GM18498 (cell line): Measurements from ENCODE around the gene KRTAP10-8.
"Not testable (repeated sequence)": the region's sequence is repeated elsewhere in the genome, so short reads cannot be mapped to it uniquely, and the experiment has no call there.

Experiments
- ATAC-seq: cut with Tn5 transposase; IDR thresholded peaks from one replicate; pipeline ENCODE4 v1.9.1; 2021; ENCODE audit warnings: mild to moderate bottlenecking, moderate library complexity; ENCODE audit not compliant: unreplicated experiment

The KRTAP10-8 gene

GRCh38 chr21:44598061-44598460 is 13.8 kb upstream of the KRTAP10-8 start:
- no peak for ATAC-seq

- no peak for ATAC-seq
Measured at GRCh38 chr21:44599264-44600029, 12.4 kb upstream of the KRTAP10-8 start.

DNA sequence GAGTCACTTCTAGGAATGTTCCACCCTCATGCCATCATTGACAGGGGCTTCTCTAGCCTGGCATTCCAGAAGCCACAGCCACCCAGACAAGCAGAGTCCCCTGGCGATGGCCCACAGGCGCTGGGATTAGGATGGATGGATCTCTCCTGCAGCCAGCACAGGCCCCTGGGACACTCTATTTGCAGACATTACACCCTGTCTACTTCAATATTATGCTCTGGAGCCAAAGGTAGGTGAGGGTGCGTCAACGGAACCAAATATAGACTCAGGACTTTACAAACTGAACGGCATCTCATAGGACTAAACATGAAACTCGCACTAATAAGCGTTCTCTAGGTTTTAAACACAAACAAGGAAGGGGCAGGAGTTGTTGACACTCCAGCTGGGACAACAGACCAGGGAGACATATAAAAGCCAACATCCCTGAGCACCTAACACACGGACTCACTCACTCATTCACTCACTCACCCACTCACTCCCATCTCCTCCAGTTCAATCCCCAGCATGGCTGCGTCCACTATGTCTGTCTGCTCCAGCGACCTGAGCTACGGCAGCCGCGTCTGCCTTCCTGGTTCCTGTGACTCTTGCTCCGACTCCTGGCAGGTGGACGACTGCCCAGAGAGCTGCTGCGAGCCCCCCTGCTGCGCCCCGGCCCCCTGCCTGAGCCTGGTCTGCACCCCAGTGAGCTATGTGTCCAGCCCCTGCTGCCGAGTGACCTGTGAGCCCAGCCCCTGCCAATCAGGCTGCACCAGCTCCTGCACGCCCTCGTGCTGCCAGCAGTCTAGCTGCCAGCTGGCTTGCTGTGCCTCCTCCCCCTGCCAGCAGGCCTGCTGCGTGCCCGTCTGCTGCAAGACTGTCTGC is 11.5 kb upstream of the KRTAP10-8 start, which contains the start of gene KRTAP10-7:
TSS of gene KRTAP10-7 (plus strand) at position 480 of the 861 bp plus-strand sequence. CDS start at position 505, 25 bp downstream.
- ATAC-seq: not testable (repeated sequence)

DNA sequence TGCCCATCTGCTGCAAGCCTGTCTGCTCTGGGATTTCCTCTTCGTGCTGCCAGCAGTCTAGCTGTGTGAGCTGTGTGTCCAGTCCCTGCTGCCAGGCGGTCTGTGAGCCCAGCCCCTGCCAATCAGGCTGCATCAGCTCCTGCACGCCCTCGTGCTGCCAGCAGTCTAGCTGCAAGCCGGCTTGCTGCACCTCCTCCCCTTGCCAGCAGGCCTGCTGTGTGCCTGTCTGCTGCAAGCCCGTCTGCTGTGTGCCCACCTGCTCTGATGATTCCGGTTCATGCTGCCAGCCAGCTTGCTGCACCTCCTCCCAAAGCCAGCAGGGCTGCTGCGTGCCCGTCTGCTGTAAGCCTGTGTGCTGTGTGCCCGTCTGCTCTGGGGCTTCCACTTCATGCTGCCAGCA is 10.8 kb upstream of the KRTAP10-8 start:
- not testable (repeated sequence) for ATAC-seq

DNA sequence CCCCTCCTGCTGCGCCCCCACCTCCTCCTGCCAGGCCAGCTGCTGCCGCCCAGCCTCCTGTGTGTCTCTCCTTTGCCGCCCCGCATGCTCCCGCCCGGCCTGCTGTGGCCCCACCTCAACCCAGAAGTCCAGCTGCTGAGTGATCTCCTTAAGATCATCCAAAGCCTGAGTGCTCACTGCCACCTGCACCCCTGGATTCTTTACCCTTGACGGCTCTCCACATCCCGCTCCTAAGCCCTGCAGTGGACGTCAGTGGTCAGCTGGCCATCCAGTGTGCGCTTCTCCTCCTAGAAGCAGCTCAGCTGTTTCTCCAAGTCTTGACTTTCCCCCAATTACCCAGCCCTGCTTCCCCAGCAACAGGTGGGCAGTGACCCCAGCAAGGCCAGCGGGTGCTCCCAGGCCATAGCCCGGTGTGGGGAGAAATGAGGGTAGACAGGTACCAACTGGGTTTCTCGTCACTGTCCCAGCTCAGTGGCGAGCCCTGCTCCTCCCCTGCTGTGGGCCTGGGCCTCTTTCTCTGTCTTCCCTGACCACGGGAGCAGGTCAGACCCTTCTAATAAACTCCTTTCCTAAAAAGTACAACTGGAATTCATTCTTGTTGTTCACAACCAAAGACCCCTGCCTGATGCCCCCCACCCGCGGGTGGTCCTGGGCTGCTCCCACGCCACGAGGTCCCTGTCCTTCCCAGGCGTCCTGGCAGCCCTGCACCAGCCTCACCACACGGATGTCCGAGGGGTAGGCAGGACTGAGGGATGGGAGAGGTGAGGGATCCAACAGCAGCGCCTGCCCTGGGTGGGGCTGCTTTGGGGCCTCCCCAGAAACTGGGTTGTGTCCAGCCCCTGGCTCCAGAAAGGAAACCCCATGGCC is 10.1 kb upstream of the KRTAP10-8 start:
- no peak for ATAC-seq

GRCh38 chr21:44602463-44602850 is 9.4 kb upstream of the KRTAP10-8 start:
- ATAC-seq: no peak

- no peak for ATAC-seq
Measured at GRCh38 chr21:44603109-44603875, 8.6 kb upstream of the KRTAP10-8 start.

DNA sequence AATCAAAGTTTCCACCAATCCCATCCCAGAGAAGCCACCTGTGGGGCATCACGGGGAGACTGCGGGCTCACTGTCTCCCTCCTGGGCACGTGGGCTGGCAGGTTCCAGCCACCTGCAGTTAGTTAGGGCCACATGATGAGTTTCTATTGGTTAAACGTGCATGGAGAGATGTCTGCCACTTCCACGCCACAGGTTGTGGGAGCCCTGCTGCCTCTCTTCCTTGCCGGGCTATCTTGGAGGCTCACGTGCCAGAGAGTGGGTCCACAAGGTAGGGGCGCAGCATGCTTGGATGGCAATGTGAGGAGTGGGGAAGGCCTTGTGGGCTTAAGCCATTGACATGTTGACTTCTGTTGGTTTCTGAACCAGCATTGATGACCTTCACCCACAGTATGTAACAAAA is 8.0 kb upstream of the KRTAP10-8 start:
- ATAC-seq: no peak

GRCh38 chr21:44606495-44606894 is 5.4 kb upstream of the KRTAP10-8 start:
- ATAC-seq: no peak

DNA sequence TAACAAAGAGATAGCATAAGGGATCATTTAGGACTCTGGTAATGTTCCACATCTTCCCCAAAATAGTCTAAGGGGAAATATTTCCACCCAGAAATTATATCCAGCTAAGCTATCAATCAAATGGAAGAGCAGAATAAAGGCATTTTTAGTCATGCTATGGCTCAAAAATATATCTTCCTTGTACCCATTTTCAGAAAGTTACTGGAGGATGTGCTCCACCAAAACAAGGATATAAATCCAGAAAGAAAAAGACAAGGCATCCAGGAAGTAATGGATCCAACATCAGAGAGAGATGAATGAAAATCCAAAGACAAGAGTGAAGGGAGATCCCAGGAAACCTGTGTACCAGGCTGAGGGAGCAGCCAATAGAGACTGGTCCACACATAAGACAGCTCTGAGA is 2.7 kb upstream of the KRTAP10-8 start:
- no peak for ATAC-seq

- ATAC-seq: not testable (repeated sequence)
Measured at GRCh38 chr21:44610157-44610843, 1.6 kb upstream of the KRTAP10-8 start.

DNA sequence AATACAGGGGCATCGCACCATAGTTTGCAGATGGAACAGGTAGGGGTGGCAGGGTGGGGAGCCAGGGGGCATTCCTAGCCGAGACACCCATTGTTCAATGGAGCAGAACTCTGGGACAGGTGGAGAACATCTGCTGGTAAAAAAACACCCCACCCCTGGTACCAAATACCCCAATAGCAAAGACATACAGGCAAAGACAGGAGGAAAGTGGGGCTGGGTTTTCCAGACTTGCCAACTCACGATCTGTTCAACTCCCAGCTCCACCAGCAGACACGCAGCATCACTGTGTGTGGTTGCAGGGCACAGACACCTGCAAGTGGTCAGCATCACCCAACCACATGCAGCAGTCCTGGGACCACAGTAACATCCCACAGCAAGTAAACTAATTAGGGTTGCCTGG is 328 bp upstream of the KRTAP10-8 start:
- ATAC-seq: no peak

DNA sequence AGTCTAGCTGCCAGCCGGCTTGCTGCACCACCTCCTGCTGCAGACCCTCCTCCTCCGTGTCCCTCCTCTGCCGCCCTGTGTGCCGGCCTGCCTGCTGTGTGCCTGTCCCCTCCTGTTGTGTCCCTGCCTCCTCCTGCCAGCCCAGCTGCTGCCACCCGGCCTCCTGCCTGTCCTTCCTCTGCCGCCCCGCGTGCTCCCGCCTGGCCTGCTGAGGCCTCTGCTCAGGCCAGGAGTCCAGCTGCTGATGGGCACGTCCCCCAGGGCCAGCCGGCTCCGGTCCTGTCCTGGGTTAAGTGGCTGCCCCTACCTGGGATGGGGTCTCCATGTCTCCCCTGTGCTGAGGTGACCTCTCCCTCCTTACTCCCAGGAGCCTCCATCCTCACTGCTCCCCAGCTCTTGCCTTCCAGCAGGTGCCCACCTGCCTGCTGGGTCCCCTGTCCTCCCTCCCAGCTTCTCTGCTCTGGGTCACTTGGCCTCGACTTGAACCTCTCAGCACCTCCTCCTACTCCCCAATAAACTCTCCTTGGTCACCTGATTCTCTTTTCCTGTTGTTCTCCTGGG is 870 bp downstream of the KRTAP10-8 start:
- ATAC-seq: no peak

DNA sequence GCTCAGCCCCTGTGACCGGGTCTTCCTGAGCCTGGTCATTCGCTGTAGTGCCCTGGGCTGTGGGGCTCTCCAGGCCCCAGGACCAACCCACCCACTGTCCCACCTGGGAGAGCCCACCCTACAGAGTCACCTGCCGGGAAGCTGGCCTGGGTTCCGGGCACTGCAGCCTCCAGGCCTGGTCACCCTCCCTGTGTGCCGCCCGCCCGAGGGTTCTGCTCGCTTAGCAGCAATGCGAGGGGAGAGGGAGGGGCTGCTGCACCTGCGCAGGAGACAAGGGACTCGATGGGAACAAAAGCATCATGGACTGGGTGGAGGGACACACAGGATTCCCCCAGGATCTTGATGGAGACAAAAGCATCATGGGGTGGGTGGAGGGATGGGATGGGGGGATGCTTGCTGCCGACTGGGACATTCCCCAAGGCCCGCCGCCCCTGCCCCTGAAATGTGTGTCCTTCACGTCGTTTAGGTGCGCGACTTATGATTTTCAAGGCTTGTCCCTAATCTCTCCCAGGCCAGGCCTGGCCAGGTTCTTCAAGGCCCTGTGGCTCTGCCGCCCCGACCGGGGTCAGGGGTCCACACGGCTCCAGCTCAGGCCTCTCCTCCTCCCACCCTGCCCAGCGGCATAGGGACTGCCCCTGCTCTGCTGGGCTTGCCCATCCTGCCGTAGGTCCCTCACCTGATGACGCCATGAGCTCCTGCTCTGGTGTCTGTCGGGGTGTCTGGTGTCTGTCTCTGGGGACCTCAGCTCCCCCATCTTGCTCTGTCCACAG is 1.7 kb downstream of the KRTAP10-8 start:
- ATAC-seq: no peak

GRCh38 chr21:44614161-44614631 is 2.3 kb downstream of the KRTAP10-8 start:
- no peak for ATAC-seq

GRCh38 chr21:44614961-44615391 is 3.1 kb downstream of the KRTAP10-8 start:
- ATAC-seq: no peak

- no peak for ATAC-seq
Measured at GRCh38 chr21:44615466-44615865, 3.6 kb downstream of the KRTAP10-8 start.

GRCh38 chr21:44615911-44616590 is 4.2 kb downstream of the KRTAP10-8 start:
- ATAC-seq: no peak
